Measurements from ENCODE around the gene HMGB1. TPM values are rescaled to one million over a fixed set of nuclear protein-coding genes. Genes with fewer than 3 reads are reported as not detected.

Gene HMGB1
- total and polyA plus RNA-seq, 3 donors from 2014 or later: 256 to 298 (median 285) TPM

- Histone ChIP-seq H3K4me3 (no peak overlapping the region), H3K27ac (no peak overlapping the region), H3K4me1 (no peaks in the 10 kb centered on the region), H3K9me3 (no peaks in the 10 kb centered on the region), H3K27me3 (no peaks in the 10 kb centered on the region), H3K36me3 (ENCODE audit: low read depth, missing control alignments) (no peaks in the 10 kb centered on the region)
- DNase-seq: no peak
- intact Hi-C loops (cut with DNase I; ENCODE audit: low total_unique reads): no loop called here
- TF ChIP-seq CTCF (IDR thresholded peaks at IDR 0.05): no peak
- TF ChIP-seq POLR2A (IDR thresholded peaks at IDR 0.05): no peak
- 62 to 64% methylated on average over 1 of the region's 1 CpG for WGBS, 2 donors
These were observed 38.3 kb upstream of the HMGB1 start for GRCh38 chr13:30504081-30504480.

DNA sequence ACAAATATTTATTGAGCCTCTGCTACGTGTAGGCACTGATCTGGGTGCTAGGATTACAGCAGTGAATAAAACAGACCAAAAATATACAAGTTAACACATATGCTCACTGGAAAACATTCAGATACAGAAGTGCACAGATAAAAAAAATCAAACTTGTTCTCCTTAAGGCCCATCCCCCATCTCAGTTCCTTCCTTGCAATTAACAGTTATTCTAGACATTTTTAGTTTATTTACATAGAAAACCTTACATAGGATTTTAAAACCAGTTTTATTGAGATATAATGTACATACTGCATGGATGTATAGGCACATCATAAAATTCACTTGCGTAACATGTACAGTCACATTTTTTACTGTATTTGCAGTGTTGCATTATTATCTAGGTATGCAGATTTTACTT, 36.5 kb upstream of the HMGB1 start:
- Histone ChIP-seq H3K4me1 (no peaks in the 10 kb centered on the region), H3K4me3 (no peak overlapping the region), H3K27me3 (no peaks in the 10 kb centered on the region), H3K36me3 (ENCODE audit: low read depth, missing control alignments) (no peaks in the 10 kb centered on the region), H3K27ac (no peak overlapping the region), H3K9me3 (no peaks in the 10 kb centered on the region)
- intact Hi-C loops (cut with DNase I; ENCODE audit: low total_unique reads): no loop called here
- 87 to 92% methylated on average over 2 of the region's 2 CpGs for WGBS, 2 donors
- no peak for DNase-seq
- TF ChIP-seq CTCF (IDR thresholded peaks at IDR 0.05) (no peak), POLR2A (IDR thresholded peaks at IDR 0.05) (no peak)

DNA sequence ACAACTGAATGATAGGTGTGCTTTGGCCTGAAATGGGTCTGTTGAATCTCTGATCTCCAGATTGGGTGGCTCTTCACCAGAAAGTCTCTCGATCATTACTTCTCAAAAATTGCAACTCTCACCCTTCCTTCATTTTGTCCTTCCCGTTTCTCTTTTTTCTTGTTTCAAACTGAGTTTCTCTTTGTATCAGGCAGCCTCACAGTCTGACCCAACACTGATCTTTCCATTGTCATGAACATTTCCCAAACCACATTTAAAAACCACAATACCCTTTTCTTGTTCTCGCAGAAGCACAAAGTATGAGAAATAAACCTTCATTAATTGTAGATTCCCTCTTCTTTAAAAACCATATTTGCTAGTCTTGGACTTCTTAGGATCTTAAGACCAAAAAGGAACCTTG, 33.6 kb upstream of the HMGB1 start:
- intact Hi-C loops (cut with DNase I; ENCODE audit: low total_unique reads): no loop called here
- TF ChIP-seq POLR2A (IDR thresholded peaks at IDR 0.05) (no peak), CTCF (IDR thresholded peaks at IDR 0.05) (no peak)
- Histone ChIP-seq H3K4me3 (no peak overlapping the region), H3K27me3 (no peaks in the 10 kb centered on the region), H3K4me1 (no peaks in the 10 kb centered on the region), H3K27ac (no peak overlapping the region), H3K36me3 (ENCODE audit: low read depth, missing control alignments) (no peaks in the 10 kb centered on the region), H3K9me3 (no peaks in the 10 kb centered on the region)
- DNase-seq: no peak
- 80 to 94% methylated on average over 3 of the region's 3 CpGs for WGBS, 2 donors

GRCh38 chr13:30496147-30496546, 30.4 kb upstream of the HMGB1 start:
- no peaks in the 10 kb centered on the region for H3K36me3 ChIP-seq (ENCODE audit: low read depth, missing control alignments)
- DNase-seq: no peak
- no peak for TF ChIP-seq POLR2A (IDR thresholded peaks at IDR 0.05)
- TF ChIP-seq CTCF (IDR thresholded peaks at IDR 0.05): no peak
- H3K9me3 ChIP-seq: no peaks in the 10 kb centered on the region
- WGBS, 2 donors: 52 to 83% methylated on average over 2 of the region's 2 CpGs
- intact Hi-C loops (cut with DNase I; ENCODE audit: low total_unique reads): no loop called here
- no peaks in the 10 kb centered on the region for H3K4me1 ChIP-seq
- no peaks in the 10 kb centered on the region for H3K27me3 ChIP-seq
- no peak overlapping the region for H3K4me3 ChIP-seq
- H3K27ac ChIP-seq: no peak overlapping the region

DNA sequence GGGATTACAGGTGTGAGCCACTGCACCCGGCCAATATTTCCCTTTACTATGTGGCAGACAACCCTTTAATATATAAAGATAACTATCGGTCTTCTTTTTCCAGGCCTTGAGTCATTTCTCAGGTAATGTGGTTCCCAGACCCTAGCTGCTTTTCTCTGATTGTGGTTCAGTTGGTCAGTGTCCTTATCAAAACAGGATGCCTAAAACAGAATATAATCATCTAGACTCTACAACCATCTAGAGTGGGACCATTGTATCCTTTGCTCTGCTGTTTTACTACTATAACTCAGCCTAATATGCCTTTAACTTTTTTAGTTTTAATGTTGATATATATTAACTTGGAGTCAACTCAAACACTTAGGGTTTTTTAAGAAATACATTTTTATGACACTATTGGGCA, 30.0 kb upstream of the HMGB1 start:
- H3K36me3 ChIP-seq (ENCODE audit: low read depth, missing control alignments): no peaks in the 10 kb centered on the region
- 45 to 72% methylated on average over 2 of the region's 2 CpGs for WGBS, 2 donors
- intact Hi-C loops (cut with DNase I; ENCODE audit: low total_unique reads): no loop called here

More for the DNA sequence above, 30.0 kb upstream of the HMGB1 start:
- TF ChIP-seq POLR2A (IDR thresholded peaks at IDR 0.05) (no peak), CTCF (IDR thresholded peaks at IDR 0.05) (no peak)
- Histone ChIP-seq H3K4me3 (no peak overlapping the region), H3K27me3 (no peaks in the 10 kb centered on the region), H3K4me1 (no peaks in the 10 kb centered on the region), H3K27ac (no peak overlapping the region), H3K9me3 (no peaks in the 10 kb centered on the region)
- no peak for DNase-seq

All from testis (tissue), 3 donors.